GM12878 (cell line): ENCODE measurements around the gene GALNT18. TPM values are rescaled to one million over a fixed set of nuclear protein-coding genes. Genes with fewer than 3 reads are reported as not detected.
A peak's percentile ranks its signal among the peaks of the same experiment; 100 is the strongest.

Source experiments
- ATAC-seq: fragments of 200-7000 bp; cut with Tn5 transposase; 3 replicates; pipeline ENCODE4 v1.9.1; 2020; ENCODE audit warnings: mild to moderate bottlenecking, moderate library complexity
- BruUV-seq: library from RNA; stranded (reverse); fragments of 400-500 nt; replicated peaks from 2 replicates; lab custom pipeline; 2021; lab: Mats Ljungman, UMichigan
- CTCF ChIA-PET: fragments of 300-600 bp; sonication (Branson Sonifier 250); formaldehyde crosslinking; extraction: SDS; loops from one replicate; lab custom pipeline; 2021; ENCODE audit warnings: inconsistent platforms; lab: Yijun Ruan, JAX
- POLR2A ChIA-PET: fragments of 350-600 bp; formaldehyde crosslinking; extraction: SDS; loops from one replicate; lab custom pipeline; 2021; ENCODE audit warnings: inconsistent platforms; lab: Charles Lee
- RAD21 ChIA-PET: fragments of 300-600 bp; sonication (Branson Sonifier 250); formaldehyde crosslinking; loops from one replicate; lab custom pipeline; 2023; ENCODE audit warnings: antibody characterized with exemption; ENCODE audit not compliant: unreplicated experiment; lab: Charles Lee
- SMC1A ChIA-PET: fragments of 300-600 bp; sonication (Branson Sonifier 250); formaldehyde crosslinking; loops from one replicate; lab custom pipeline; 2023; ENCODE audit not compliant: unreplicated experiment, uncharacterized antibody; lab: Charles Lee
- DNase-seq: peaks from one replicate; pipeline ENCODE4 v3.0.0-alpha.2; 2011; ENCODE audit warnings: low read depth, low spot score
- FAIRE-seq: peaks from 3 replicates; lab custom pipeline; 2011; peaks lifted over from hg19 to GRCh38; lab: Jason Lieb, UNC
- H2AFZ ChIP-seq: 2 replicates; pipeline ENCODE4 v1.6.0; 2011; ENCODE audit warnings: low read depth, low read length, control low read depth; ENCODE audit not compliant: control insufficient read depth
- H3K27ac ChIP-seq: 2 replicates; pipeline ENCODE4 v1.5.1; 2011; ENCODE audit warnings: control low read depth; ENCODE audit not compliant: control insufficient read depth, insufficient read depth
- H3K27me3 ChIP-seq, 2 experiments: replicated peaks in 1 of 2; 2 replicates each; pipeline versions ENCODE4 v1.6.0 to v1.6.1; 2011; ENCODE audit warnings: low read length in 1 of 2; ENCODE audit not compliant: control insufficient read depth in 2 of 2, insufficient read depth in 2 of 2
- H3K36me3 ChIP-seq, 2 experiments: 2 replicates each; pipeline ENCODE4 v1.5.1; 2011; ENCODE audit warnings: low read length in 1 of 2; ENCODE audit not compliant: control insufficient read depth in 2 of 2, insufficient read depth in 2 of 2
- H3K4me1 ChIP-seq: 2 replicates; pipeline ENCODE4 v1.6.1; 2011; ENCODE audit warnings: mild to moderate bottlenecking, low read length, moderate library complexity, mixed read lengths; ENCODE audit not compliant: control insufficient read depth, insufficient read depth
- H3K4me2 ChIP-seq: 2 replicates; pipeline ENCODE4 v1.6.0; 2011; ENCODE audit warnings: control low read depth; ENCODE audit not compliant: control insufficient read depth, insufficient read depth
- H3K4me3 ChIP-seq: fragments of 200-600 bp; sonication (generic); 2 replicates; pipeline ENCODE4 v1.5.1; 2016
- H3K79me2 ChIP-seq: 2 replicates; pipeline ENCODE4 v1.6.0; 2011; ENCODE audit warnings: low read length; ENCODE audit not compliant: control insufficient read depth, insufficient read depth
- H3K9ac ChIP-seq: 2 replicates; pipeline ENCODE4 v1.8.0; 2011; ENCODE audit warnings: low read length, control low read depth, mixed read lengths; ENCODE audit not compliant: control insufficient read depth, insufficient read depth
- H3K9me3 ChIP-seq: replicated peaks from 3 replicates; pipeline ENCODE4 v1.5.1; 2011; ENCODE audit warnings: mild to moderate bottlenecking, low read length; ENCODE audit not compliant: control insufficient read depth, insufficient read depth
- H4K20me1 ChIP-seq: 2 replicates; pipeline ENCODE4 v1.6.0; 2011; ENCODE audit not compliant: control insufficient read depth, insufficient read depth
- BCL11A ChIP-seq: IDR thresholded peaks from 2 replicates; pipeline ENCODE4 v1.6.1; 2011; ENCODE audit warnings: low read depth, low read length
- CHD2 ChIP-seq: IDR thresholded peaks from 2 replicates; pipeline ENCODE4 v1.6.1; 2011; ENCODE audit warnings: low read depth, low read length, improper control_type of control experiment, borderline replicate concordance
- ETV6 ChIP-seq, 2 experiments: fragments of 450-650 bp in 1 of 2; IDR thresholded peaks in 1 of 2; conservative IDR thresholded peaks in 1 of 2; 2 replicates each; pipeline ENCODE4 v1.6.1; 2014; ENCODE audit warnings: antibody characterized with exemption in 1 of 2, borderline replicate concordance in 1 of 2, low read depth in 1 of 2, mild to moderate bottlenecking in 1 of 2, moderate library complexity in 1 of 2
- FOS ChIP-seq: IDR thresholded peaks from 3 replicates; pipeline ENCODE4 v1.6.1; 2011; ENCODE audit warnings: borderline replicate concordance; ENCODE audit not compliant: insufficient read length; ENCODE audit errors: extremely low read depth
- HDGF ChIP-seq: fragments of 450-650 bp; IDR thresholded peaks from 2 replicates; pipeline ENCODE4 v1.6.1; 2016; ENCODE audit warnings: antibody characterized with exemption
- NFXL1 ChIP-seq: fragments of 450-650 bp; IDR thresholded peaks from 2 replicates; pipeline ENCODE4 v1.6.1; 2017; ENCODE audit warnings: antibody characterized with exemption, mild to moderate bottlenecking, borderline replicate concordance
- POLR2A ChIP-seq: IDR thresholded peaks from 2 replicates; pipeline ENCODE4 v1.6.1; 2011; ENCODE audit warnings: low read depth, mild to moderate bottlenecking, low read length
- POLR2AphosphoS5 ChIP-seq: IDR thresholded peaks from 2 replicates; pipeline ENCODE4 v1.6.1; 2011; ENCODE audit warnings: mild to moderate bottlenecking, low read length, inconsistent platforms
- RFX5 ChIP-seq: IDR thresholded peaks from 2 replicates; pipeline ENCODE4 v1.6.1; 2011; ENCODE audit warnings: low read depth, low read length, improper control_type of control experiment
- SIN3A ChIP-seq: IDR thresholded peaks from 2 replicates; pipeline ENCODE4 v1.6.1; 2012; ENCODE audit warnings: low read depth, low read length, improper control_type of control experiment
- SREBF2 ChIP-seq: IDR thresholded peaks from 2 replicates; pipeline ENCODE4 v1.6.1; 2012; ENCODE audit warnings: mild to moderate bottlenecking, low read length
- ZNF207 ChIP-seq: fragments of 450-650 bp; IDR thresholded peaks from 2 replicates; pipeline ENCODE4 v1.6.1; 2014; ENCODE audit warnings: antibody characterized with exemption, mild to moderate bottlenecking, borderline replicate concordance
- WGBS: methylation state at CpG from one replicate; pipeline ENCODE4 v1.1.6; 2016; ENCODE audit warnings: low lambda C conversion rate; ENCODE audit not compliant: insufficient replicate concordance, insufficient coverage; ENCODE audit errors: missing lambda C conversion rate; 5-methylcytosine and 5-hydroxymethylcytosine counted together
- in situ Hi-C: fragments of 300-500 bp; cut with MboI; formaldehyde crosslinking; loops from 9 replicates; pipeline ENCODE4 v1.14.3; 2018; ENCODE audit warnings: mixed read lengths
- intact Hi-C: fragments of 100-400 bp; cut with micrococcal nuclease; formaldehyde crosslinking; loops from one replicate; pipeline ENCODE4 v1.14.2; 2022; ENCODE audit not compliant: unreplicated experiment
- polyA plus RNA-seq, 11 experiments: library from polyadenylated mRNA; depleted of rRNA in 4 of 11; unstranded in 6 of 11; stranded (reverse) in 5 of 11; fragments of >200 nt; fragmentation: Nextera tagmentation in 4 of 11; fragmentation: Illumina TruSeq in 1 of 11; extraction: Ambion mirVana in 4 of 11; extraction: Trizol in 1 of 11; gene quantifications; 1 replicate in 1 of 11; 2 replicates in 10 of 11; pipeline versions ENCODE4 v1.2.1 to v1.2.3, GENCODE V29; 2011 to 2016; ENCODE audit warnings: inconsistent platforms in 2 of 11, missing spikeins in 2 of 11, low read depth in 1 of 11
- total RNA-seq, 4 experiments: library from RNA; depleted of rRNA in 3 of 4; stranded (reverse); fragments of >200 nt in 3 of 4; fragmentation: Illumina TruSeq in 1 of 4; extraction: Trizol in 1 of 4; gene quantifications; 2 replicates each; pipeline versions ENCODE4 v1.2.1 to v1.2.3, GENCODE V29; 2013 to 2021
- TF ChIP-seq, protein P1 (sequence below): IDR thresholded peaks from 2 replicates; pipeline ENCODE4 v1.6.1; 2011; ENCODE audit warnings: mild to moderate bottlenecking, low read depth, low read length, moderate library complexity; ENCODE audit not compliant: insufficient replicate concordance
- TF ChIP-seq, protein P2 (sequence below): fragments of 450-650 bp; IDR thresholded peaks from 2 replicates; pipeline ENCODE4 v1.6.1; 2016; ENCODE audit warnings: mild to moderate bottlenecking
- TF ChIP-seq, protein P3 (sequence below): fragments of 450-650 bp; formaldehyde crosslinking; IDR thresholded peaks from 2 replicates; pipeline ENCODE4 v1.4.0; 2022; ENCODE audit warnings: mild to moderate bottlenecking, moderate library complexity

GALNT18 gene
- total and polyA plus RNA-seq, 10 of the 15 experiments (the other 5 are each of a cell fraction or from before 2014, with no cell fraction given) = 1.2 to 14.2 (median 6.3) TPM

DNA sequence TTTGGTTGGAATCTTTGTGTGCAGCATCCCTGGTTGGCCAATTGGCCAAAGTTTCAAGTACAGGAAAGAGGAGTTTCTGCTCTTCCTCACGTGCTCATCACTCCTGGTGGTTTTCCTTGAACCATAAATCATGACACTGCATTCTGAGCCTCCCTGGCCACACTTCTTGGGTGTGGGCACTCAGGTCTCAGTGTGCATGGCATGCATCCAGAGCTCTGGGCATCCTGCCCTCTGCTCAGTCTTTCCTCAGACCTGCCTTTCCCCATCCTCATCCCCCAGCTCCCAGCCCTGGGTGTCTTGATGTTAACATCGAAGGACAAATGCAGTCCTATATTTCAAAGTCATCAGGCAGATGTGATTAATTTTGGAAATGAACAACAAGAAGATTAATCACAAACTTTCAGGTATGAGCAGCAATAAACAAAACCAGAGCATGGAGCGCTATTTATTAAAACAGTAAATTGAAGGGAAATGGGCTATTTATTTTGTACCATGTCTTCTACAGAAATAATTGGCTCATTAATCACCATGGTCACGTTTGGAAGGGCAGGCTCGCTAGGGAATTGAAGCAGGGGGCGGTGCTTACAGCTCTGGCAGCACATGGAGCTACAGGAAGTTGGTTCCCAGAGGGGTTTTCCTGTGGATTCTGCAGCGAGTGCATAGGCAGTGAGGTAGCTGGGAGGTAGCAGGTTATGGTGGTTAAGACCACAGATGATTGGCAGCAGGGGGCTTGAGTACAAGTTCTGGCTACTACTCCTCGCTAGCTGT lies 358.4 kb downstream of the GALNT18 start:
- no peak overlapping the region for H3K27ac ChIP-seq
- ChIA-PET SMC1A (interaction anchor here (0.6 to 3.6 kb wide), 8 partner anchors 16 to 454 kb away, joined by 3 to 12 read pairs (median 7); partner anchors contain the start of gene EIF4G2), CTCF (interaction anchor here (0.7 to 7.7 kb wide), 7 partner anchors 11 to 236 kb away, joined by 3 to 70 read pairs (median 9); no protein-coding TSS in a partner anchor), POLR2A (interaction anchor here (1.0 to 1.1 kb wide), 2 partner anchors 28 to 455 kb away, joined by 3 read pairs; partner anchors contain the start of gene EIF4G2), RAD21 (interaction anchor here (0.7 to 2.5 kb wide), 7 partner anchors 32 to 235 kb away, joined by 3 to 10 read pairs (median 3); no protein-coding TSS in a partner anchor)
- no peaks in the 10 kb centered on the region for H3K79me2 ChIP-seq
- H3K9me3 ChIP-seq = no peaks in the 10 kb centered on the region
- H3K4me1 ChIP-seq = peaks cover 17% of the 10 kb centered on the region
- in situ Hi-C loops = no loop called here
- intact Hi-C loops = loop anchor here (5.0 kb wide), 1 partner anchor 331 kb away; no protein-coding TSS in a partner anchor
- H3K4me2 ChIP-seq = no peak overlapping the region
- ATAC-seq (no peak), DNase-seq (no peak), FAIRE-seq (no peak)
- H3K9ac ChIP-seq = no peak overlapping the region
- H3K36me3 ChIP-seq = no peaks in the 10 kb centered on the region; a peak in 1 of 4 replicates
- H2AFZ ChIP-seq = no peak overlapping the region
- WGBS = 16% methylated on average over 8 of the region's 8 CpGs
- BruUV-seq = no TSS peak
- no peaks in the 10 kb centered on the region; a peak in 1 of 4 replicates for H3K27me3 ChIP-seq
- H4K20me1 ChIP-seq = no peaks in the 10 kb centered on the region
- no peak overlapping the region for H3K4me3 ChIP-seq
- TF ChIP-seq, protein P1, sequence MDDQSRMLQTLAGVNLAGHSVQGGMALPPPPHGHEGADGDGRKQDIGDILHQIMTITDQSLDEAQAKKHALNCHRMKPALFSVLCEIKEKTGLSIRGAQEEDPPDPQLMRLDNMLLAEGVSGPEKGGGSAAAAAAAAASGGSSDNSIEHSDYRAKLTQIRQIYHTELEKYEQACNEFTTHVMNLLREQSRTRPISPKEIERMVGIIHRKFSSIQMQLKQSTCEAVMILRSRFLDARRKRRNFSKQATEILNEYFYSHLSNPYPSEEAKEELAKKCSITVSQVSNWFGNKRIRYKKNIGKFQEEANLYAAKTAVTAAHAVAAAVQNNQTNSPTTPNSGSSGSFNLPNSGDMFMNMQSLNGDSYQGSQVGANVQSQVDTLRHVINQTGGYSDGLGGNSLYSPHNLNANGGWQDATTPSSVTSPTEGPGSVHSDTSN = peak; percentile 9
- no peak for TF ChIP-seq POLR2A
- no peak for TF ChIP-seq ETV6 (conservative IDR thresholded peaks at IDR 0.05 in 1 of 2, IDR thresholded peaks at IDR 0.05 in 1 of 2; ENCODE audit: borderline replicate concordance in 1 of 2, low read depth in 1 of 2)
- TF ChIP-seq RFX5 = no peak
- TF ChIP-seq, protein P2, sequence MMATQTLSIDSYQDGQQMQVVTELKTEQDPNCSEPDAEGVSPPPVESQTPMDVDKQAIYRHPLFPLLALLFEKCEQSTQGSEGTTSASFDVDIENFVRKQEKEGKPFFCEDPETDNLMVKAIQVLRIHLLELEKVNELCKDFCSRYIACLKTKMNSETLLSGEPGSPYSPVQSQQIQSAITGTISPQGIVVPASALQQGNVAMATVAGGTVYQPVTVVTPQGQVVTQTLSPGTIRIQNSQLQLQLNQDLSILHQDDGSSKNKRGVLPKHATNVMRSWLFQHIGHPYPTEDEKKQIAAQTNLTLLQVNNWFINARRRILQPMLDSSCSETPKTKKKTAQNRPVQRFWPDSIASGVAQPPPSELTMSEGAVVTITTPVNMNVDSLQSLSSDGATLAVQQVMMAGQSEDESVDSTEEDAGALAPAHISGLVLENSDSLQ = peak; percentile 67; the same call in 1 of the 2 replicates
- TF ChIP-seq POLR2AphosphoS5 = no peak
- no peak for TF ChIP-seq NFXL1
- no peak for TF ChIP-seq CHD2
- no peak for TF ChIP-seq ZNF207
- no peak for TF ChIP-seq SIN3A
- TF ChIP-seq FOS = no peak
- no peak for TF ChIP-seq SREBF2
- TF ChIP-seq, protein P3, sequence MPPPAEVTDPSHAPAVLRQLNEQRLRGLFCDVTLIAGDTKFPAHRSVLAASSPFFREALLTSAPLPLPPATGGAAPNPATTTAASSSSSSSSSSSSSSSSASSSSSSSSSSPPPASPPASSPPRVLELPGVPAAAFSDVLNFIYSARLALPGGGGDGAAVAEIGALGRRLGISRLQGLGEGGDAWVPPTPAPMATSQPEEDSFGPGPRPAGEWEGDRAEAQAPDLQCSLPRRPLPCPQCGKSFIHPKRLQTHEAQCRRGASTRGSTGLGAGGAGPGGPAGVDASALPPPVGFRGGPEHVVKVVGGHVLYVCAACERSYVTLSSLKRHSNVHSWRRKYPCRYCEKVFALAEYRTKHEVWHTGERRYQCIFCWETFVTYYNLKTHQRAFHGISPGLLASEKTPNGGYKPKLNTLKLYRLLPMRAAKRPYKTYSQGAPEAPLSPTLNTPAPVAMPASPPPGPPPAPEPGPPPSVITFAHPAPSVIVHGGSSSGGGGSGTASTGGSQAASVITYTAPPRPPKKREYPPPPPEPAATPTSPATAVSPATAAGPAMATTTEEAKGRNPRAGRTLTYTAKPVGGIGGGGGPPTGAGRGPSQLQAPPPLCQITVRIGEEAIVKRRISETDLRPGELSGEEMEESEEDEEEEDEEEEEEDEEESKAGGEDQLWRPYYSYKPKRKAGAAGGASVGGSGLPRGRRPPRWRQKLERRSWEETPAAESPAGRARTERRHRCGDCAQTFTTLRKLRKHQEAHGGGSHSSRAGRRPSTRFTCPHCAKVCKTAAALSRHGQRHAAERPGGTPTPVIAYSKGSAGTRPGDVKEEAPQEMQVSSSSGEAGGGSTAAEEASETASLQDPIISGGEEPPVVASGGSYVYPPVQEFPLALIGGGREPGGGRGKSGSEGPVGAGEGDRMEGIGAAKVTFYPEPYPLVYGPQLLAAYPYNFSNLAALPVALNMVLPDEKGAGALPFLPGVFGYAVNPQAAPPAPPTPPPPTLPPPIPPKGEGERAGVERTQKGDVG (CRISPR knock-in tag) = no peak
- TF ChIP-seq HDGF = no peak
- TF ChIP-seq BCL11A = no peak
